Stimulated activated CD8-positive, alpha-beta memory T cell treated with anti-CD3 and anti-CD28 coated beads, Interleukin-12 subunit alpha, Interleukin-12 subunit beta, amount 100 ng/mL, for 4 hours (primary cell): Measurements from ENCODE around the gene MRPL55.

Experiments
- DNase-seq: peaks from one replicate; pipeline ENCODE4 v3.0.0-alpha.2; 2020; ENCODE audit warnings: low read depth

MRPL55 gene

GRCh38 chr1:228068359-228068758, 40.7 kb downstream of the MRPL55 start:
- DNase-seq = no peak

DNA sequence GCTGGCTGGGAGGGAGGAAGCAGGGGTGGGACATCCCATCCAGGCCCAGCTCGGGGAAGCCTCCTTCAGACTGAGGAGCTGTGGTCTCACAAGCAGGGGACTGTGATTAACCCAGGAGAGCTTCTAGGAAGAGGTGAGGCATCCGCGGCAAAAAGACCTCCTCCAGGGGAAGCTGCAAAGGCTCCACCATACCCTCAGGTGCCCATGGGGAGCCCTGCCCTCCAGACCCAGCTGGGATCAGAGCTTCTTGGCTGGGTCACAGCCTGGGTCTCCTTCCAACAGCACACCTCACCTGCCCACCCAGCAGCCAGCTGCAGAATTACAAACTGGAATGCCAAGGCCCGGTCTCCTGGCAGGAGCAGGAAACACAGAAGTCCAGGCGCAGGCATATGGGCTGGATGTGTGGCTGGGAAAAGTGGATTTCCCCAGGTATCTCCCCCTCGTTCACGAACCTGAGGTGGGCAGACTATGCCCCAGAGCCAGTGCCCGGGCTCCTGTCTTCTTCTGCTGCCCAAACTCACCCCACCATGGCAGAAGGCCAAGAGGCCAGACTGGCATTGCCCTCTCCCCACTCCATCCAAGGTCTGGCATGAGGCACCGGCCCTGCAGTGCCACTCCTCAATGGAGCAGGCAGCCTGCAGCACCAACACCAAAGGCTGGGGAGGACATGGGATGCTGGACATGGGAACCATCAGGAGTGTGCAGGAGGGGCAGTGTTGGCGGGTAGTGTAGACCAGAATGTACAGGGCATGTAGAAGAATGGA, 42.0 kb downstream of the MRPL55 start:
- no peak for DNase-seq

DNA sequence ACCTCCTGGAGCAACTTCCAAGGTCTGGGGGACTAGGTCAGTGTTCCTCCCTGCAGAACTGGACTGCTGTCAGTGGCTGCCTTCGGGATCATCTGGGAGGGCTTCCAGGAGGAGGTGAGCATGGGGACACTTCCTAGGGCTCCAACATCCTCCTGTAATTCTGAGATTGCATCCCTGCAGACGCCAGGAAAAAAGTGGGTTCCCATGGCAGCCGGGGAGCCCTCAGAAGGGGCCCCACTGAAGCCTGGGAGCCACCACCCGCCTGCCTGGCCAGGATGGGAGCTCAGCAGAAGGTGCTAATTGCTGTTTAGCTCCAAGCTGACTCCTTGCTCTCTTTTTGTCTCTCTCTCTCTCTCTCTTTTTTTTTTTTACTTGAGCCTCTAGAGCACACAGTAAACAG, 42.7 kb downstream of the MRPL55 start:
- no peak for DNase-seq

DNA sequence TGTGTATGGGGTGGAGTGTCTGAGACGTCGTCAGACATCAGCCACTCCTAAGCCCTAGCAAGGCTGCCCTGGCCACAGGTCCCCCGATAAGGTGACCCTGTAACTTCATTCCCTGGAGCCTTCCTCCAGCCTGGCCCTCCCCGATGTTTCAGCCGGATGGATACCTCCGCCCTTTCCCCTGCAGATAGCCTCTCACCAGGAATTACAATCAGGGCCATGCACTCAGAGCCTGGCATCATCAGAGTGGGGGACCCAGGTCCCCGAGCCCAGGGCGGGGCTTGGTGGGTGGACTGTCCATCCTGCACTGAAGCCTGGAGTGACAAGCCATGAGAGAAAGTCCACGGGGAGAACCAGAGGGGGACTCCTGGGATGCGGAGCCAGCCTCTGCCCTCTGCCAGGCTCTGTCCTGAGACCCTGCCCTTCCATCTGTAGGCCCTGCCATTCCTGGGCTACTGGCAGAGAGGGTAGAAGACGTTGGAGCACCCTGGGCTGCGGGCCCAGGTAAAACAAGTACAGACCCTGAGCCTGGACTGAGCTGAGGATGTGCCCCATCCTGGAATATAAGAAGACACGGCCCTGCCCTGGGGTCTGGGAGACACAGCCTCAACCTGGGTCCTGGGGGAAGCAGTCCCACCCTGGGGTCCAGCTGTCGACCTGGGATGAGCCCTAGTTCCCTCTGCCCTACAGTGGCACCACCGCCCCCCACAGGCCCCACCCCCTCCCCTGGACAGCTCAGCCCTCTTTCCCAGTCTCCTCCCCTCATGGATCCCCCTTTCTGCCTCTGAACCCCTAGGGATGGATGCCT, 43.4 kb downstream of the MRPL55 start:
- no peak for DNase-seq

GRCh38 chr1:228064741-228065542, 44.2 kb downstream of the MRPL55 start:
- DNase-seq = no peak

DNA sequence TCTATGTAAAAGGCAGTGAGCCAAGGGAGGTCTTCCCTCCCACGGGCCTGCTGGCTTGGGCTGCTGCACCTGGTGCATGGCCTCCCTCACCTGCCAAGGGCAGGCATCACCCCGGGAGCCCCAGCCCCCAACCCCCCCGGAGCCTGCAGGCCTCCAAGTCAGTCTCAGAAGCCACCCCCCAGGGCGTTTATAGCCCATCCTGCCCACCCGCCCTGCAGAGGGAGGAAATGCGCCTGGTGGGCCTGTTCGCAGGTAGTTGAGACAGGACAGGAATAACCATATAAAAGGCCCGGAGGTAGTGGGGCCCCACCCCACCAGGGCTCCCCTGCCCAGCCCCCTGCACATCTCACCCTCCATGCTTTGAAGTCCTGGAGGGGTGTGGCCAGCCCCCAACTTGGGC, 44.8 kb downstream of the MRPL55 start:
- no peak for DNase-seq

DNA sequence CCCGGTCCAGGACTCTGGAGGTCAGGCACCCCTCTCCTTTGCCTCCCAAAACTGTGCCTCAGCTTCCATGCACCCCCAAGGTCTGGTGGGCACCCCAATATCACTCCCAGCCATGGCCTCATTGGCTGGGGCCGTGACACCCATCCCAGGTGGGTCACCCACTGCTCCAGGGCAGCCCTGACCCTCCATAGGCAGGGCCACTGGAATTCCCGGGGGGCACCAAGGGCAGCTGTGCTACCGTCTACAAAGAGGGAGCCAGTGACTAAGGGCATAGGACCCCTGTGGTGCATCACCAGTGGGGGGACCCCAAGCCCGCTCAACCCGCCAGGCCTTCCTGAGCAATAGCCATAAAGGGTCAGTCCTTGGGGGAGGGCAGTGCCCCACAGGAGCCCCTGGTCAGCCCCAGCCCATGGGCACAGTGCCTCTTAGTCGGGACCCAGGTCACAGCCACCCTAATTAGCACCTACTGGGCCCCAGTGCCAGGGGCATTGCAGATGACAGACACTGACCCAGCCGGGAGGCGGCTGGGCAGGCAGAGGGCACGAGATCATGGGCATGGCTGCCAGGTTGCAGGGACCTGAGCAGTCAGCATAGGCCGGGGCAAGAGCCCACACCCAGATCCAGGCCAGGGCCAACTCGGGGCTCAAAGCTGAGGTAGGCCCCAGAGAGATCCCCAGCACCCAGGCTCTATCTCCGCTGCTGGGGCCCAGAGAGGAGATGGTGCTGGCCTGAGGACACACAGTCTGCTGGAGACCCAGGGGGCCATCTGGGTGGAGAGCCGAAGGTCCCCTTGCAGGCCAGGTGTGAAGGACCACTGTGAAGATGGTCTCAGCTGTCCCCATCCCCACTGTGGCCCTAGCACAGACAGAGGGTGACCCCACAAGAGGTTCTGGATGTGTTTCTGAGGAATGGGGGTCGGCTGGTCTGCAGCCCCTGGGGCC, 45.6 kb downstream of the MRPL55 start:
- no peak for DNase-seq

GRCh38 chr1:228062812-228063211, 46.3 kb downstream of the MRPL55 start:
- DNase-seq = no peak

DNA sequence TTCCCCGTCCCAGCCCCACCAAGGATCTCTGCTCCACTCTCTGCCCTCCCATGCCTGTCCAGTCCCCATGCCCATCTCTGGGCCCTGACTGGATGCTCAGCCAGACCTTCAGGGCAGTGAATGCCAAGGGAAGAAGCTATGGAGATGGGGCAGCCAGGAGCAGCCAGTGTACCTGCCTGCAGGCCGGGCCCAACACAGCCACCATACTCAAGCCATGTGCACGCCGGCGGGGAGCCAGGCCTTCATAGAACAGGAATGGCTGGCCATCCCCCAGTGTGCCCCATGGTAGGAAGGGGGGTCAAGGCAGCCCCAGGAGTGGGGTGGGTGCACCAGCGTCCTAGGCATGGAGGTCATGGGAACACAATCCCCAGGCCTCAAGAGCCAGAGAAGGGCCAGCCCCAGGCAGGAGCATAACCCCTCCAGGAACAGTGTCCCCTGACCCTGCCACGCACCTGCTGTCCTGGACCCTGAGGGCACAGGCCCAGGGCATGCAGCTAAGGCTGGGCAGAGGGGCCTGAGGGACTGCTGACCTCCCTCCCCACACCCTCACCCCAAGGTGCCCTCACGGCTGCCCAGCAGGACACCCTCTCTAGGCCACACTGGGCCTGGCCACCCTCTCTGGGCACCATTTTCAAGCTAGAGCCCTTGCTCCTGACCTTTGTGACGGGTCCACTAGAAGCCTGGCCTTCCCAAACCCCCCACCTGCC, 46.9 kb downstream of the MRPL55 start:
- DNase-seq = no peak

DNA sequence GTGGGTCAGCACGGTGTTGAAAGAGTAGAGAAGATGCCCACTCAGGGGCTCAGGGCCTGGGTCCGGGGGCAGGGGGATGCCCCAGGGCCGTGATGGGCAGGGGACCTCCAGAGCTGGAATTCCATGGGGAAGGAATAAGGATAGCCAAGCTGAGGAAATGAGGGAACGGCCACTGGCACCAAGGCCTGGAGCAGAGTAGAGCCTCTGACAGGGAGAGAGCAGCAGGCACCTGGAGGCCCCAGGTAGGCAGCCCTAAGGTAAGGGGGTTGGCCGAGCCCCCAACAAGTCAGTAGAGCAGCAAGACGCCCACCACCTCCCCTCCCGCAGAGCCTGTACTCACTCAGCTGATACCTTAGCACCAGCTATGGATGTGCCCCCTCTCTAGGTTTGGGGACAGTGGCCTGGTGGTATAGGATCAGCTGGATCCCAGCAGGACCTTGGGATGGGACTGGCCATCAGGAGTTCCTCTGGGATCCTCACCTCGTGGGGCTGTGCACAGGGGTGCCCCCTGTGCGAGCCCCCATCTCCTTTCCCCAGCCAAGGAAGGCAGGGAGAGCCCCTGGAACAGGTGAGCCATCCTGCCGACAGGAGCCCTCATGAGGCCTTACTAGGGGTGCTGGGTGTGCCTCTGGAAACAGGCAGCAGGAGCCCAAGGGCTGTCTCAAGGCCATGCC, 47.6 kb downstream of the MRPL55 start:
- DNase-seq = no peak

GRCh38 chr1:228060458-228061190, 48.5 kb downstream of the MRPL55 start:
- no peak for DNase-seq

DNA sequence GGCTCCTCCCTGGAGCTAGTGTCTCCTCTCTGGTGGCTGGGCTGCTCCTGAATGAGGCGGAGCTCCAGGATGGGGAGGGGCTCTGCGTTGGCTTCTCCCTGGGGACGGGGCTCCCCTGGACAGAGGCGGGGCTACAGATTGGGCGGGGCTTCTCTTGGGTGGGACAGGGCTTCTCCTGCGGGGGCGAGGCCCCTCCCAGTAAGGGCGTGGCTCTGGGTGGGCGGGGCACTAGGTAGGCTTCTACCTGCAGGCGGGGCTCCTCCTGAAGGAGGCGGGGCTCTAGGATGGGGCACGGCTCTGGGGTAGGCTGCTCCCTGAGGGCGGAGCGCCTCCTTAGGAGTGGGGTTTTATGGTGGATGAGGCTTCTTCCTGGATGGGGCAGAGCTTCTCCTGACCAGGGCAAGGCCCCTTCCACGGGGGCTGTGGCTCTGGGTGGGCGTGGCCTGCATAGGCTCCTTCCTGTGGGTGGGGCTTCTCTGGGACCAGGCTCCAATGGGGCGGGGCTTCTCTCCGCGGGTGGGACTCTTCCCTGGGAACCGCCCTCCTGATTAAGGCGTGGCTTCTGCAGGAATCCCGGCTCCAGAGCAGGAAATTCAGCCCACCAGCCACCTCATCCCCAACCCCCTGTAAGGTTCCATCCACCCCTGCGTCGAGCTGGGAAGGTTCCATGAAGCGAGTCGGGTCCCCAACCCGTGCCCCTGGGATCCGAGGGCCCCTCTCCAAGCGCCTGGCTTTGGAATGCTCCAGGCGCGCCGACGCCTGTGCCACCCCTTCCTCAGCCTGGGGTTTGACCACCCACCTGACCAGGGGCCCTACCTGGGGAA, 49.3 kb downstream of the MRPL55 start:
- no peak for DNase-seq

DNA sequence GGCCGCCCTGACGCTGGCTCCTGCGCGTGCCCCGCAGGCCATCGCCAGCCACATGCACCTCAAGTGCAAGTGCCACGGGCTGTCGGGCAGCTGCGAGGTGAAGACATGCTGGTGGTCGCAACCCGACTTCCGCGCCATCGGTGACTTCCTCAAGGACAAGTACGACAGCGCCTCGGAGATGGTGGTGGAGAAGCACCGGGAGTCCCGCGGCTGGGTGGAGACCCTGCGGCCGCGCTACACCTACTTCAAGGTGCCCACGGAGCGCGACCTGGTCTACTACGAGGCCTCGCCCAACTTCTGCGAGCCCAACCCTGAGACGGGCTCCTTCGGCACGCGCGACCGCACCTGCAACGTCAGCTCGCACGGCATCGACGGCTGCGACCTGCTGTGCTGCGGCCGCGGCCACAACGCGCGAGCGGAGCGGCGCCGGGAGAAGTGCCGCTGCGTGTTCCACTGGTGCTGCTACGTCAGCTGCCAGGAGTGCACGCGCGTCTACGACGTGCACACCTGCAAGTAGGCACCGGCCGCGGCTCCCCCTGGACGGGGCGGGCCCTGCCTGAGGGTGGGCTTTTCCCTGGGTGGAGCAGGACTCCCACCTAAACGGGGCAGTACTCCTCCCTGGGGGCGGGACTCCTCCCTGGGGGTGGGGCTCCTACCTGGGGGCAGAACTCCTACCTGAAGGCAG, 50.0 kb downstream of the MRPL55 start:
- DNase-seq = no peak

DNA sequence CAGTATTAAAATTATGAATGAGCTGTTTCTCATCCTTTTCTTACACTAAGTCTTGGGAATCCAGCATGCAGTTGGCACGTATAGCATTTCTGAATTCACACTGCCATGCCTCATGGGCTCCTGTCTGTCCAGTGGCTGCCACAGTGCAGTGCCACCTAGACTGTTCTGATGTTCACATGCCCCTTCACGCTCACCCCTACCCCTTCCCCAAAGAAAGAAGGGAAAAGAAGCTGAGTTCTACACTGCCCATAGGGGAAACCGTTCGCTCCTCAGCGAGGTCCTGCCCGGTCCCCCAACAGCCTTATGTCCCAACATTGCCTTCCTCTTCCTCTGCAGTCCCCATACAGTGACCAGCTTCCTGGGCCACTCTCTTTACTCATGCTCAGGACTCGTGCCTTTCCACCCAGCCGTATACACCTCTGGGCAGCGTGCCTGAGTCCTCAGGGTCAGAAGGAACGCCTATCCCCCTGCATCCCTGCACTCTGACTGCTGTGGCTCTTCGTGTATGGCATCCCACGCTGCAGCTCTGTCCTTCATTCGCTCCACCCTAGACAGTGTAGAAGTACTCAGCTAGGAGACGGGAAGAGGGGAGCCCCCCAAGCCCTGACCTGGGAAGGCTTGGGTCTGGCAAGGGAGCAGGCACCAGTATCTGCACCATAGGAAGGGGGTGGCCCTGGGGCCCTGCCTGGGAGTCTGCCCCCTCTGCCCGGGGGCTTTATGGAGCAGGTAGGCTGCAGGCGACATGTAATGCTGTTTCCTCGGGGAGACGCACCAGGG, 50.7 kb downstream of the MRPL55 start:
- DNase-seq = no peak
